ENCODE results near the gene SOCS2. TPM values are rescaled to one million over a fixed set of nuclear protein-coding genes. Genes with fewer than 3 reads are reported as not detected.

The SOCS2 gene
- total and polyA plus RNA-seq, 2 of the 8 experiments (the other 6 are each of a cell fraction or from before 2014, with no cell fraction given): 14.5 to 18.0 TPM

- TF ChIP-seq MAX (IDR thresholded peaks at IDR 0.05): peak; percentile 68
- no peak for TF ChIP-seq CEBPB (IDR thresholded peaks at IDR 0.05; ENCODE audit: low read depth, low read length)
- TF ChIP-seq HDAC2 (IDR thresholded peaks at IDR 0.05; ENCODE audit: borderline replicate concordance in 1 of 2, low read depth in 2 of 2, low read length in 2 of 2): no peak
- no peak for TF ChIP-seq CBX8 (IDR thresholded peaks at IDR 0.05; ENCODE audit: borderline replicate concordance, low read depth, low read length)
- 0 out of 2 replicates have a peak, but pooled peaks have one; percentile 25 for TF ChIP-seq YY1 (IDR thresholded peaks at IDR 0.05; ENCODE audit: low read depth, low read length)
- TF ChIP-seq RXRA (IDR thresholded peaks at IDR 0.05; ENCODE audit: insufficient read depth, low read depth, low read length): no peak
- no peak for TF ChIP-seq MAFK (IDR thresholded peaks at IDR 0.05; ENCODE audit: low read depth, low read length)
- TF ChIP-seq TEAD4 (IDR thresholded peaks at IDR 0.05; ENCODE audit: low read depth, low read length): 0 out of 2 replicates have a peak, but pooled peaks have one; percentile 1
- no peak for TF ChIP-seq ZNF274 (IDR thresholded peaks at IDR 0.05; ENCODE audit: borderline replicate concordance, extremely low read depth, low read length)
- peak; percentile 58 for TF ChIP-seq KDM4A (IDR thresholded peaks at IDR 0.05; ENCODE audit: low read depth, low read length, severe bottlenecking)
- TF ChIP-seq CHD1 (IDR thresholded peaks at IDR 0.05; ENCODE audit: low read depth, low read length): no peak
- TF ChIP-seq RAD21 (IDR thresholded peaks at IDR 0.05 in 1 of 2, conservative IDR thresholded peaks at IDR 0.05 in 1 of 2; ENCODE audit: low read depth in 2 of 2, low read length in 2 of 2): 0 out of 4 replicates have a peak, but pooled peaks have one; percentile 7 to 12
- no peak for TF ChIP-seq POLR2AphosphoS5 (IDR thresholded peaks at IDR 0.05; ENCODE audit: low read depth, low read length)
- no peak for TF ChIP-seq RNF2 (IDR thresholded peaks at IDR 0.05; ENCODE audit: borderline replicate concordance, low read depth, low read length, missing control alignments, poor library complexity, severe bottlenecking)
- TF ChIP-seq CREB1 (IDR thresholded peaks at IDR 0.05): no peak
- TF ChIP-seq SIRT6 (IDR thresholded peaks at IDR 0.05; ENCODE audit: low read length): no peak
- peak; percentile 33 for TF ChIP-seq ASH2L (IDR thresholded peaks at IDR 0.05; ENCODE audit: low read length)
- TF ChIP-seq PHF8 (conservative IDR thresholded peaks at IDR 0.05; ENCODE audit: low read depth, low read length): no peak
- TF ChIP-seq RBBP5 (IDR thresholded peaks at IDR 0.05; ENCODE audit: borderline replicate concordance, low read depth, low read length): no peak; the same call in 1 of the 2 replicates
- no peak for TF ChIP-seq FOSL1 (IDR thresholded peaks at IDR 0.05; ENCODE audit: insufficient read depth, low read depth, low read length)
- no peak for TF ChIP-seq SAP30 (IDR thresholded peaks at IDR 0.05; ENCODE audit: insufficient read depth, insufficient replicate concordance, low read length)
- TF ChIP-seq RFX5 (IDR thresholded peaks at IDR 0.05; ENCODE audit: borderline replicate concordance, low read depth, low read length): no peak
- no peak for TF ChIP-seq POLR2A (IDR thresholded peaks at IDR 0.05; ENCODE audit: control extremely low read depth in 1 of 2, low read depth in 2 of 2, low read length in 2 of 2)
These were observed 457 bp downstream of the SOCS2 start (continued) for GRCh38 chr12:93572712-93573551.
